Inflammatory macrophage treated with lipopolysaccharide for 4 hours (primary cell): ENCODE measurements around the gene WASF3.

Experiments
- DNase-seq: peaks from one replicate; pipeline ENCODE4 v3.0.0-alpha.2; 2020

WASF3 gene

GRCh38 chr13:26688980-26689379, 131.5 kb downstream of the WASF3 start:
- no peak for DNase-seq

- DNase-seq = no peak
These were observed 136.4 kb downstream of the WASF3 start for GRCh38 chr13:26693749-26694463.

GRCh38 chr13:26694609-26695359, 137.3 kb downstream of the WASF3 start:
- no peak for DNase-seq

GRCh38 chr13:26695360-26695705, 137.8 kb downstream of the WASF3 start:
- DNase-seq = no peak

- DNase-seq = no peak
These were observed 138.4 kb downstream of the WASF3 start for GRCh38 chr13:26695891-26696311.

- no peak for DNase-seq
These were observed 139.8 kb downstream of the WASF3 start for GRCh38 chr13:26697069-26697955.

- peak; percentile 54 for DNase-seq
These were observed 141.1 kb downstream of the WASF3 start for GRCh38 chr13:26698392-26699196.

- DNase-seq = no peak
These were observed 141.7 kb downstream of the WASF3 start for GRCh38 chr13:26699197-26699490.

- no peak for DNase-seq
These were observed 148.1 kb downstream of the WASF3 start for GRCh38 chr13:26705536-26705935.

GRCh38 chr13:26706381-26706780, 148.9 kb downstream of the WASF3 start:
- no peak for DNase-seq

- DNase-seq = peak; percentile 8
These were observed 149.9 kb downstream of the WASF3 start for GRCh38 chr13:26707122-26708006.

- DNase-seq = no peak
These were observed 150.5 kb downstream of the WASF3 start for GRCh38 chr13:26708007-26708297.

- DNase-seq = no peak
These were observed 152.0 kb downstream of the WASF3 start for GRCh38 chr13:26709461-26709860.

GRCh38 chr13:26710166-26710565, 152.7 kb downstream of the WASF3 start:
- DNase-seq = no peak

- DNase-seq = no peak
These were observed 153.7 kb downstream of the WASF3 start for GRCh38 chr13:26711211-26711610.

- DNase-seq = no peak
These were observed 155.9 kb downstream of the WASF3 start for GRCh38 chr13:26713341-26713740.

GRCh38 chr13:26716984-26717383, 159.5 kb downstream of the WASF3 start:
- DNase-seq = no peak

- no peak for DNase-seq
These were observed 160.7 kb downstream of the WASF3 start for GRCh38 chr13:26718146-26718545.

GRCh38 chr13:26718872-26719271, 161.4 kb downstream of the WASF3 start:
- no peak for DNase-seq

GRCh38 chr13:26719356-26719945, 162.0 kb downstream of the WASF3 start:
- no peak for DNase-seq

- no peak for DNase-seq
These were observed 164.0 kb downstream of the WASF3 start for GRCh38 chr13:26721251-26722121.
